ENCODE data around the gene ENHO.

DNA sequence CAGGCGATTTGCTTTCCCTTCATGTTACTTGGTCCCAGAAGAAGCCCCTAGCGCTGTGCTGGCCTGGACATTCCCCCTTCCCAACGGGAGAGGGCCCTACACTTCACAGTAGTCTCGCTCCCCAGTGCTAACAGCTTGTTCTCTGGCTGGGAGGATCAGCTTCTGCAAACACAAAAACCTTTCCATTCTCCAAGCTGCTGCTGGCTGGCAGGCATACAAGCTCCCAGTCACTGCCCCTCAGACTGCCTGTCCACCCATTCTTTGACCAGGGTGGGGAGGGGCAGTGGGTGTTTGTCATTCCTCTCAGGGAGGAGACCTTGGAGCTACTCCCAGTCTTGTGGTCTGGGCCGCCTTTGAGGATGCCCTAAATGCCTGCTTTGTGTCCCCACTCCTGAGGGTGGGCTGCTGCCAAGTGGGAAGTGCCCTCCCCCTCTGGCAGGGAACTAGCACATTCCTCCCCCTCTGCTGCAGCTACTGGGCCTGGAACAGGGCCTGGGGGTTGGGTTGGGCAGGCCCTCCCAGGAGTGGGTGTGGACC is 20.8 kb downstream of the ENHO start:
- TF ChIP-seq, protein P1, sequence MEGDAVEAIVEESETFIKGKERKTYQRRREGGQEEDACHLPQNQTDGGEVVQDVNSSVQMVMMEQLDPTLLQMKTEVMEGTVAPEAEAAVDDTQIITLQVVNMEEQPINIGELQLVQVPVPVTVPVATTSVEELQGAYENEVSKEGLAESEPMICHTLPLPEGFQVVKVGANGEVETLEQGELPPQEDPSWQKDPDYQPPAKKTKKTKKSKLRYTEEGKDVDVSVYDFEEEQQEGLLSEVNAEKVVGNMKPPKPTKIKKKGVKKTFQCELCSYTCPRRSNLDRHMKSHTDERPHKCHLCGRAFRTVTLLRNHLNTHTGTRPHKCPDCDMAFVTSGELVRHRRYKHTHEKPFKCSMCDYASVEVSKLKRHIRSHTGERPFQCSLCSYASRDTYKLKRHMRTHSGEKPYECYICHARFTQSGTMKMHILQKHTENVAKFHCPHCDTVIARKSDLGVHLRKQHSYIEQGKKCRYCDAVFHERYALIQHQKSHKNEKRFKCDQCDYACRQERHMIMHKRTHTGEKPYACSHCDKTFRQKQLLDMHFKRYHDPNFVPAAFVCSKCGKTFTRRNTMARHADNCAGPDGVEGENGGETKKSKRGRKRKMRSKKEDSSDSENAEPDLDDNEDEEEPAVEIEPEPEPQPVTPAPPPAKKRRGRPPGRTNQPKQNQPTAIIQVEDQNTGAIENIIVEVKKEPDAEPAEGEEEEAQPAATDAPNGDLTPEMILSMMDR (IDR thresholded peaks at IDR 0.05; ENCODE audit: insufficient read depth, low read length) = no peak
- TF ChIP-seq, protein P2, sequence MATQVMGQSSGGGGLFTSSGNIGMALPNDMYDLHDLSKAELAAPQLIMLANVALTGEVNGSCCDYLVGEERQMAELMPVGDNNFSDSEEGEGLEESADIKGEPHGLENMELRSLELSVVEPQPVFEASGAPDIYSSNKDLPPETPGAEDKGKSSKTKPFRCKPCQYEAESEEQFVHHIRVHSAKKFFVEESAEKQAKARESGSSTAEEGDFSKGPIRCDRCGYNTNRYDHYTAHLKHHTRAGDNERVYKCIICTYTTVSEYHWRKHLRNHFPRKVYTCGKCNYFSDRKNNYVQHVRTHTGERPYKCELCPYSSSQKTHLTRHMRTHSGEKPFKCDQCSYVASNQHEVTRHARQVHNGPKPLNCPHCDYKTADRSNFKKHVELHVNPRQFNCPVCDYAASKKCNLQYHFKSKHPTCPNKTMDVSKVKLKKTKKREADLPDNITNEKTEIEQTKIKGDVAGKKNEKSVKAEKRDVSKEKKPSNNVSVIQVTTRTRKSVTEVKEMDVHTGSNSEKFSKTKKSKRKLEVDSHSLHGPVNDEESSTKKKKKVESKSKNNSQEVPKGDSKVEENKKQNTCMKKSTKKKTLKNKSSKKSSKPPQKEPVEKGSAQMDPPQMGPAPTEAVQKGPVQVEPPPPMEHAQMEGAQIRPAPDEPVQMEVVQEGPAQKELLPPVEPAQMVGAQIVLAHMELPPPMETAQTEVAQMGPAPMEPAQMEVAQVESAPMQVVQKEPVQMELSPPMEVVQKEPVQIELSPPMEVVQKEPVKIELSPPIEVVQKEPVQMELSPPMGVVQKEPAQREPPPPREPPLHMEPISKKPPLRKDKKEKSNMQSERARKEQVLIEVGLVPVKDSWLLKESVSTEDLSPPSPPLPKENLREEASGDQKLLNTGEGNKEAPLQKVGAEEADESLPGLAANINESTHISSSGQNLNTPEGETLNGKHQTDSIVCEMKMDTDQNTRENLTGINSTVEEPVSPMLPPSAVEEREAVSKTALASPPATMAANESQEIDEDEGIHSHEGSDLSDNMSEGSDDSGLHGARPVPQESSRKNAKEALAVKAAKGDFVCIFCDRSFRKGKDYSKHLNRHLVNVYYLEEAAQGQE (IDR thresholded peaks at IDR 0.05; ENCODE audit: insufficient replicate concordance, low read depth) = no peak
- TF ChIP-seq POLR2AphosphoS5 (IDR thresholded peaks at IDR 0.05; ENCODE audit: low read depth) (no peak), GABPA (IDR thresholded peaks at IDR 0.05; ENCODE audit: low read depth) (no peak), SPI1 (IDR thresholded peaks at IDR 0.05; ENCODE audit: borderline replicate concordance, low read depth) (no peak)
